ENCODE data around the gene SGK1.

SGK1 gene

GRCh38 chr6:134317471-134318131 lies at the start of gene SGK1:
TSS of gene SGK1 (minus strand) at chr6:134318112. CDS start at chr6:134317460, 652 bp downstream.
- TF ChIP-seq CTCF (IDR thresholded peaks at IDR 0.05), result peak; percentile 36
- peak within 1 kb of the TSS; percentile 65 for H2AFZ ChIP-seq
- H3K4me1 ChIP-seq, result peaks cover 10% of the 10 kb centered on the region
- peak within 1 kb of the TSS; percentile 91 for H3K27ac ChIP-seq
- H3K79me2 ChIP-seq, result peaks cover 32% of the 10 kb centered on the region
- H3K4me3 ChIP-seq (ENCODE audit: low read depth, low read length), result peak within 1 kb of the TSS; percentile 95
- peak within 1 kb of the TSS; percentile 88 for H3K4me2 ChIP-seq (ENCODE audit: low read length)
- no peaks in the 10 kb centered on the region for H3K9me3 ChIP-seq (ENCODE audit: control insufficient read depth, low read length)
- no peaks in the 10 kb centered on the region for H3K27me3 ChIP-seq (ENCODE audit: control insufficient read depth, insufficient read depth, low read length)
- no peaks in the 10 kb centered on the region for H3K36me3 ChIP-seq (ENCODE audit: control insufficient read depth, insufficient read depth, low read length)
- peak within 1 kb of the TSS; percentile 13 for H3K9ac ChIP-seq

GRCh38 chr6:134363323-134364039 lies 45.6 kb upstream of the SGK1 start:
- no peak overlapping the region for H3K4me2 ChIP-seq (ENCODE audit: low read length)
- H3K27ac ChIP-seq, result no peak overlapping the region
- no peaks in the 10 kb centered on the region for H3K79me2 ChIP-seq
- no peak overlapping the region for H3K9ac ChIP-seq
- H3K4me1 ChIP-seq, result peaks cover under 1% of the 10 kb centered on the region
- TF ChIP-seq CTCF (IDR thresholded peaks at IDR 0.05), result no peak
- H3K9me3 ChIP-seq (ENCODE audit: control insufficient read depth, low read length), result no peaks in the 10 kb centered on the region
- no peak overlapping the region for H3K4me3 ChIP-seq (ENCODE audit: low read depth, low read length)
- no peaks in the 10 kb centered on the region for H3K27me3 ChIP-seq (ENCODE audit: control insufficient read depth, insufficient read depth, low read length)
- H3K36me3 ChIP-seq (ENCODE audit: control insufficient read depth, insufficient read depth, low read length), result no peaks in the 10 kb centered on the region
- no peak overlapping the region for H2AFZ ChIP-seq

- H3K4me3 ChIP-seq (ENCODE audit: low read depth, low read length), result no peak overlapping the region
- H3K27ac ChIP-seq, result no peak overlapping the region
- no peaks in the 10 kb centered on the region for H3K79me2 ChIP-seq
- no peak for TF ChIP-seq CTCF (IDR thresholded peaks at IDR 0.05)
- no peaks in the 10 kb centered on the region for H3K36me3 ChIP-seq (ENCODE audit: control insufficient read depth, insufficient read depth, low read length)
- no peaks in the 10 kb centered on the region for H3K9me3 ChIP-seq (ENCODE audit: control insufficient read depth, low read length)
- no peak overlapping the region for H2AFZ ChIP-seq
- H3K9ac ChIP-seq, result no peak overlapping the region
- H3K27me3 ChIP-seq (ENCODE audit: control insufficient read depth, insufficient read depth, low read length), result no peaks in the 10 kb centered on the region
- no peak overlapping the region for H3K4me2 ChIP-seq (ENCODE audit: low read length)
- peaks cover 5% of the 10 kb centered on the region for H3K4me1 ChIP-seq
Measured at GRCh38 chr6:134361011-134361410, 43.1 kb upstream of the SGK1 start.

- H3K9me3 ChIP-seq (ENCODE audit: control insufficient read depth, low read length), result no peaks in the 10 kb centered on the region
- H3K27ac ChIP-seq, result no peak overlapping the region
- no peaks in the 10 kb centered on the region for H3K36me3 ChIP-seq (ENCODE audit: control insufficient read depth, insufficient read depth, low read length)
- no peaks in the 10 kb centered on the region for H3K79me2 ChIP-seq
- no peak overlapping the region for H3K4me3 ChIP-seq (ENCODE audit: low read depth, low read length)
- H3K4me2 ChIP-seq (ENCODE audit: low read length), result no peak overlapping the region
- H3K9ac ChIP-seq, result no peak overlapping the region
- H3K4me1 ChIP-seq, result peaks cover 5% of the 10 kb centered on the region
- no peak for TF ChIP-seq CTCF (IDR thresholded peaks at IDR 0.05)
- H2AFZ ChIP-seq, result no peak overlapping the region
- H3K27me3 ChIP-seq (ENCODE audit: control insufficient read depth, insufficient read depth, low read length), result no peaks in the 10 kb centered on the region
Measured at GRCh38 chr6:134359302-134359701, 41.4 kb upstream of the SGK1 start.

Measured in parathyroid adenoma (tissue), 2 donors.